Dedifferentiated amniotic fluid mesenchymal stem cell (primary cell): ENCODE measurements around the gene TMEM239.
"Not testable (repeated sequence)": the region's sequence is repeated elsewhere in the genome, so short reads cannot be mapped to it uniquely, and the experiment has no call there.

Experiments
- DNase-seq: peaks from one replicate; pipeline ENCODE4 v3.0.0-alpha.2; 2016; ENCODE audit errors: extremely low spot score

Gene TMEM239

DNA sequence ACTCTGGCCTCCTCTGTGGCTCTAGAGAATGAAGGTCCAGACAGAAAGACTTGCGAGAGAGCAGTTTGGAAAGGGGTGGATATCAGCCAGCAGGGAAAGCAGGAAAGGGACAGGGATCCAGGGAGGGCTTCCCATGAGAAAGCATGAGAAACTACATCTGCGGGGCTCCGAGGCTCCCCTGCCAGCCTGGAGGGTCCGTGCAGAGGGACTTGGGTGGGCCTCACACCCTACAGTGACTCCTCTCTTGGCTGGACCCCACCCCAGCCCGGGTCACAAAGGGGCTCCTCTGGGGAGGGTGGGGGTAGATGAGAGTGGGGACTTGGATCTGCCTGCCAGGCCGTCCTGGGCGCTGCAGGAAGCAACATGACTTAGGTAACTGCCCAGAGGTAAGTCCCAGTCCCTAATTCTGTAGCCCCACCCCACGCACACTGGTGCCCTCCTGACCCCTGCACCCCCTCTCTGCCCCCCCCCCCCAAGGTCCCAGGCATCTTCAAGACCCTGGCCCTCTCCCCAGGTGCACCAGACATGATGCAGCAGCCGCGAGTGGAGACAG lies at the start of gene TMEM239:
Gene TMEM239 (plus strand): TSS at position 335 of the 553 bp plus-strand sequence. CDS start 191 bp downstream, at position 526.
- no peak for DNase-seq

DNA sequence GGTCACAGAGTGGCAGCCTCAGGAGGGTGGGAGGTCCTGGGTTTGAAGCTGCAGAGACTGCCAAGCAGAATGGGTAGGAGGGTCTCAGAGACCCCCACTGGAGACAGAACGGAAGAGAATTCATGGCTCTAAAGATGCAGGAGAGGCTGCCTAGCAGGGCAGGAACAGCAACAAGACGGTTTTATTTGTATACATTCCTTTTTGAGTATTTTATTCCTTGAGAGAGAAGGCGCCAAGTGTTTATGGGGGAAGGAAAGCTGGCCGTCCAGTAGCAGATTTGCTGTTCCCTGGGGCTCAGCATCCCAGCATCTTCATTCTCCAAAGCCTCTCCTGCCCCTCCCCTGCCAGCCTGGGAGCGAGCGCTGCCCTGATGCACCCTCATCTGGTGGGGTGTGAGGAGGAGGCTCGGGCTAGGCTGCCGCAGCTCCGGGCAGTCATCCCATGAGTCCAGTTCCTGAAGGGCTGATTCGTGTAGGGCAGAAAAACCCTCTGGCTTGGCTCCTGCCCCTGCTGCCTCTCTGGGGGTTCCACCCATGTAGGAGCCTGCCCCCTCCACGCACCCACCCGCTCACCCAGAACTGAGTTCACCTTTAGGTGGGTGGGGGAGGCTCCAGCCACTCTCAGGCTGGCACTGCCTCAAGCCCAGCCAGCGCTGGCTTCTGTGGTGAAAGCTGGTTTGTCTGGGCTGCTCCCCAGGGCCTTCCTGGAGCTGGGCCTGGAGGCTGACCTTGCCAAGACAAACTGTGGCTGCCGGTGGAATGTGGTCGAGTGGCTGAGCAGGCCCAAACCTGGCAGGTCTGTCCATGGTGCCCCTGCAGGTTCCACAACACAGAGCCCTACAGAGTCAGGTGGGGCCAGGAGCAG lies 48.2 kb upstream of the TMEM239 start:
- DNase-seq: peak; percentile 30

DNA sequence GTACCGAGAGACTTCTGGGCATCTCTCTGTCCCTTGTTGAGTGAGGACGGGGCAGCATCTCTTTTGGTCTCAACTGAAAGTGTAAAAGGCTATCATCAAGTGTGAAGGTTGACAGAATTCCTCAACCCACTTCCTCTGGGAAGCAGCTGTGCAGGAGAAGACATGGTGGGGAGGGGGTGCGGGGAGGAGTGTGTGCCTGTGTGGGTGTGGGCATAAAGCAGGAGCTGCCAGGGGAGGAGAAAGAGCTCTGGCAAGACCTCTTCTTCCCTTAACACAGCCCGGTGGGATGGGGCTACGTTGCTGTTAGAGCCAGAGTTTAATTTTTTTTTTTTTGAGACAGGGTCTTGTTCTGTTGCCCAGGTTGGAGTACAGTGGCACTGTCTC lies 47.5 kb upstream of the TMEM239 start:
- no peak for DNase-seq

DNA sequence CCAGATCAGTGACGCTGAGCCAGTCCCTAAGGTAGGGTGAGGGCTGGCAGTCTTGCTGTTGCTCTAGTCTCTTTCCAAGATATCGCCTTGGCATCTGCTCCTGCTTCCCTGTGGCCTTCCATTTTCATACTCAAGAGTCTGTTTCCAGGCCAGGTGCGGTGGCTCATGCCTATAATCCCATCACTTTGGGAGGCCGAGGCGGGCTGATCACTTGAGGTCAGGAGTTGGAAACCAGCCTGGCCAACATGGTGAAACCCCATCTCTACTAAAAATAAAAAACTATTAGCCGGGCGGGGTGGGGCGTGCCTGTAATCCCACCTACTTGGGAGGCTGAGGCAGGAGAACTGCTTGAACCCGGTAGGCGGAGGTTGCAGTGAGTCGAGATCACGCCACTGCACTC lies 46.1 kb upstream of the TMEM239 start:
- not testable (repeated sequence) for DNase-seq

DNA sequence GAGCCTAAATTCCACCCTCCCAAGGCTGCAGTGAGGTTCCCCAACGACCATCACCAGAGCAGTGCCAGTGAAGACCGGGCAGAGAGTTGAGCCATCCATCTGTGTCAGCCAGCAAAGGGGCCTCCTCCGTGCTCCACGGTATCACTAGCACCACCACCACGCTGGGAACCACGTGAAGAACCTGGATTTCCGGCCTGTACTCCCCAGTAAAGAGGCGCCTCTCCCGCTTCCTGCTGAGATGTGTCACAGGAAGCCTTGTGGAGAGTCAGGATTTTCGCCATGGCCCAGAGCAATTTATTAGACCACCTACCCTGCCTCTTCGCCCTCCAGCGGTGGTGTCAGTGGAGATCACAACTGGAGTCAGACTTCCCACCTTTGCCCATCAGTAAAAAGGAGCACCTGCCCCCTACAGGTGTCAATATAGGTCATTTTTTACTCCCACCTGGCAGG lies 44.5 kb upstream of the TMEM239 start:
- no peak for DNase-seq

DNA sequence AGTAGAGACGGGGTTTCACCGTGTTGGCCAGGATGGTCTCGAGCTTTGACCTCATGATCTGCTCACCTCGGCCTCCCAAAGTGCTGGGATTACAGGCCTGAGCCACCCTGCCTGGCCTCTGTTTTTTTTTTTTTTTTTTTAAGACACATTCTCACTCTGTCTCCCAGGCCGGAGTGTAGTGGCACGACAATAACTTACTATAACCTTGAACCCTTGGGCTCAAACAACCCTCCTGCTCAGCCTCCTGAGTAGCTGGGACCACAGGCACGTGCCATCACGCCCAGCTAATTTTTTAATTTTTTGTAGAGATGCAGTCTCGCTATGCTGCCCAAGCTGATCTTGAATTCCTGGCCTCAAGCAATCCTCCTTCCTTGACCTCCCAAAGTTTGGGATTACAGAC lies 42.4 kb upstream of the TMEM239 start:
- DNase-seq: no peak

DNA sequence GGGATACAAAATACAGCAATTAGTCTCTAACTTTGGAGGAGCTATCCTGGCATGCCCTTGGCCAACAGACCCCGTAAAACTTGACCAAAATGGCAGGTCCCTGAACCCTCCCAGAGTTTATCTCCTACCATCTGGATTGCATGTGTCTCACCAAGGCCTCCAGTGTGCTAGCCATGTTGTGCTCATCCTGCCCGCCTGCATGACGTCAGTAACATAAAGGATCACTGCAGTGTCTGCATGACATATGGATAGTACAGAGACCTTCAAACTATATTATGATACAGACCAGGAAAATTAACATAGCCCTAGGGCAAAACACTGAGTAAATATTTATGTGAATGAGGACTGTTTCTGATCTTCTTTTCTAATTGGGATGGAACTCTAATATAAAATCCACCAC lies 41.0 kb upstream of the TMEM239 start:
- DNase-seq: no peak

DNA sequence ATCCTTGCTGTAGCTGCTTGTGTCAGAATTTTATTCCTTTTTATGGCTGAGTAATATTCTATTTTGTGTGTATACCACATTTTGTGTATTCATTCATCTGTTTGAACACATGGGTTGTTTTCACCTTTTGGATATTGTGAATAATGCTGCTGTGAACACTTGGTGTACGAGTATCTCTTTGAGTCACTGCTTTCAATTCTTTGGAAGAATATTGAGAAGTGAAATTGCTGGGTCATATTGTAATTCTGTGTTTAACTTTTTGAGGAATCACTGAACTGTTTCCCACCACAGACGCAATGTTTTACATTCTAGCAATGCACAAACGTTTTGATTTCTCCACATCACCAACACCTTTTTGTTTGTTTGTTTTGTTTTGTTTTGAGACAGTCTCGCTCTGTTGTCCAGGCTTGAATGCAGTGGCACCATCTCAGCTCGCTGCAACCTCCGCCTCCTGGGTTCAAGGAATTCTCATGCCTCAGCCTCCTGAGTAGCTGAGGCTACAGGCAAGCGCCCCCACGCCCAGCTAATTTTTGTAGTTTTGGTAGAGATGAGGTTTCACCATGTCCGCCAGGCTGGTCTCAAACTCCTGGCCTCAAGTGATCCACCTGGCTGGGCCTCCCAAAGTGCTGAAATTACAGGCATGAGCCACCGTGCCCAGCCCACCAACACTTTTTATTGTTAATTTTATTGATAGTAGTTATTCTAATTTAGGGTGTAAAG lies 37.4 kb upstream of the TMEM239 start:
- no peak for DNase-seq

DNA sequence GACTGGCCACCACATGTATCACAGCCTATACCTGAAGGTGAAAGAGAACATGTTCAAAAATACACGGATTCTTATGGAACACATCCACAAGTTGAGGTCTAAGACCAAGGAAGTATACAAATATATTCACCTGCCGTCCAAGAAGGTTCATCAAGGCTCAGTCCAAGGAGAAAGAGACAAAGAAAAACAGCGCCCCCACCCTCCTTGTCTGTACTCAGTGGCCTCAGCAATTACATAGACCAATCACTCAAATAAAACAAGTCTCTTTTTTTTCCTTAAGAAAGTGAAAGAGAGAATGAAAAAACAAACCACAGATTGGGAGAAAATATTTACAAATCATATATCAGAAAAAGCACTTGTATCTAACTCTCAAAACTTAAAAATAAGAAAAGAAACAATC lies 35.2 kb upstream of the TMEM239 start:
- no peak for DNase-seq

DNA sequence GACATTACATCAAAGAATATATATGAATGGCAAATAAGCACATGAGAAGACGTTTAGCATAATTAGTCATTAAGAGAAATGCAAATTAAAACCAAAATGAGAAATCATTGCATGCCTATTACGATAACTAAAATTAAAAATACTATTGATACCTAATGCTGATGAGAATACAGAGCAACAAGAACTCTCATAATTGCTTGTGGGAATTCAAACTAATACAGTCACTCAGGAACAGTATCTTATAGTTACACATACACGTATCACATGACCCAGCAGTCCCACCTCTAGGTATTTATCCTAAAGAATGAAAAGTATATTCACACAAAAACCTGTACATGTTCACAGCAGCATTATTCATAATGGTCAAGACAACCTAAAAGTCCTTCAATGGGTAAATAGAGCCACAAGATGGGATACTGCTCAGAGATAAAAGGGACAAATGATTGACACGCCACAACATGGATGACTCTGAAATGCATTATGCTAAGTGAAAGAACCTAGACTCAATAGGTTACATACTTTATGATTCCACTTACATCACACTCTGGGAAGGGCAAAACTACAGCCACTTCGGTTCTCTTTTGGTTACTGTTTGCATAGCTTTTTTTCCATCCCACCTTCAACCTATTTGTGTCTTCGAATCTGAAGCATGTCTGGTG lies 32.1 kb upstream of the TMEM239 start:
- DNase-seq: no peak

DNA sequence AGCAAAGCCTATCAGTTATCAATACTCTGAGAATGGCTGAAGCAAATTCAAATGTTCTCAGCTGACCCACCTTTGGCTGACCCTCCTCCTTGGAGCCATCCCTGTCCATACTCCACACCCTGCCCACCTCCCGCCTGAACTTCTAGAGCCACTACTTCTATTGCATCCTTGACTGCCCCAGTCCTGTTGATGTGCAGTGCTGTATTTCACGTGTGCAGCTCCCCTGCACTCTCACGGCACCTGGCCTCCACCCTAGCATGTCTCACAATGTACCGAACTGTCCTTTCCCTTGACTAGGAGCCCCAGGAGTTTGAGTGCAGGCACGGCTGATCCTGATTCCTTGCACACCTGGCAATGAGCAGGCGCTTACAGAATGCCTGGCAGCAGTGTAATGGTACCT lies 22.7 kb upstream of the TMEM239 start:
- DNase-seq: no peak

DNA sequence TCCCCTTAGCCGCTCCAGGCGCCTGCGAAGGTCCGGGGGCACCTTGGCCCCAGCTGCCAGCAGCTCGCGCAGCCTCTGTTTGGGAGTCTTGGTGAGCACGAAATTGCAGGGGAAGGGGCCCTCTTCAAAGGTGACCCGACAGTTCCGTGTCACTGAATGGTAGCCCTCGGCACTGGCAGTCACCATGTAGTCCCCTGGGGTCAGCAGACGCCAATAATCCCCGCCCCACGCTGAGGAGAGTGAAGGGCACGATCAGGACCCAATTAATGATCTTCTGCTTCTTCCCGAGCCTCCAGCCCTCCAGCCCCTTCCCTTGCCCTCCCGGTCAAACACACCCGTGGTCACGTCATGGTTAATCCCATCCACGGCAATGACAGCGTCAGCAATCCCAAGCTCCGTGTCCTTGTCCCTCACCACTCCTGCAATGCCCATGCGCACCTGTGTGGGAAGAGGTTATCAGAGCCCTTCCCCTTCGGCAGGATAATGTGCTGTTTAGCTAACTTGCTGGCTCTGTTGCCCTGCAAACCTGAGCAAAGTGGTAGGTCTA lies 21.9 kb upstream of the TMEM239 start:
- no peak for DNase-seq

DNA sequence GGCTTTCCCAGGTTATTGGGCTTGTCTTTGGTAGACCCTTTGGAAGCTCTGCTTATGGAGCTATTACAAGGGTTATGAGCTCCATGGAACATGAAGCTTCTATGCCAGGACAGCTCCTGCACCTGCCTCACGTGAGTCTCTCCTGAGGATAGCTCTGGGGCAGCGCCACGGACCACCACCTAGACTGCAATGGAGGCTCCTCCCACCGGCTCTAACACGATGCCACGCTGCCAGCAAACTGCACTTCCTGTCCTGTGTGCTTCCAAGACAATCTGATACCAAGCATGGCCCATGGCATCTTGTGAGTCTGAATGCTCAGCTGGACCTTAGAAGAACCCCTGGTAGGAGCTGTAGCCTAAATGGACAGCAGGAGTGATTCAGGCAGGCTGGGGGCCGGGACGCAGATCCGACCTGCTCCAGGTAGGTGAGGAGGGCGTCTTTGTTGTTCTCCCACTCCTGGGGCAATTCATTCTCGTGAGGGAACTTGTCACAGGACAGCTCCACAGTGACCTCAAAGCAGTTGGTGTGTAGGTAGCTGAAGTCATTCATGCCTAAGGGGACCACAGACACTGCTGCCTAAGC lies 21.2 kb upstream of the TMEM239 start:
- no peak for DNase-seq

DNA sequence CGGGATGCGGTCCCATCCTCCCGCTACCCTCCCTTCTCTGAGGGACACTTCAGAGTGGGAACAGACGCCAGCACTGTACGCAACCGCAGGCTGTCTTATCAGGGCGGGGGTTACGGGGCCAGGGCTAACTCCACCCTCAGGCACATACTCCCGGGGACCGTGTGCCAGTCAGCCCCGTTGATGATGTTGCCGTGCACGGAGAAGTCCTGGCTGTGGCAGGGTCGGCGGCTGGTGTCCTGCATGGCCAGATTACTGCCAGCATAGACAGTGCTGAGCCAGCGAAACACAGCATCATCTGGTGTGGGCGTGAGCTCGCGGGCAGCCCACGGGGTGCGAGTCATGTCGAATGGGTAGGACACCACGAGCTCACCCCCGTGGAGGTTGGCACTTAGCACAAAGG lies 20.7 kb upstream of the TMEM239 start:
- DNase-seq: no peak

DNA sequence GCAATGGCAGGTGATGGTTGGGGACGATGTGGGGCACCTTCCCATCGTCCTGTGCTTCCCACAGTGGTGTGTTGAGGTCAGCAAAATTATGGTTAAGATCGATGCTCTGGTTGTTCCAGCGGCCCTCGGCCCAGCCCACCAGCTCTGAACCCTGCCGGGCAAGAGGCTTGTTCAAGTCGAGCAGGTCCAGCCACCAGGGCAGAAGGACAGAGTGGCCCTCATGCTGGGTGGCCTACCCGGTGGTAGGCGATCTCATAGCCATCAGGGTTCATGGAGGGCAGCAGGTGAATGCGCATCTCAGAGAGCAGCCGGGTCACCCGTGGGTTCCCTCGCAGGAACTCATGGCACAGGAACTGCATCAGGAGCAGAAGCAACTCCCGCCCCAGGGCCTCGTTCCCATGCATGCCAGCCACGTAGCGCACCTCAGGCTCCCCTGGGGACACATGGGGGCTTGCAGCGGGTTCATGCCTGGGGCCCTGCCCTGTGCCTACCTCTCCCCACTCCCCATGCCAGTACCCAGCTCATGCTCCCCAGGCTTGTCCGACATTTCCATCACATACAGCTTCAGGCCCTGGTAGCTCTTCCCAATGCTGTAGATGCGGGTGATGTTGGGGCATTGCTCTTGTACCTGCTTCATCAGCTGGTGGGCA lies 20.0 kb upstream of the TMEM239 start:
- DNase-seq: no peak

DNA sequence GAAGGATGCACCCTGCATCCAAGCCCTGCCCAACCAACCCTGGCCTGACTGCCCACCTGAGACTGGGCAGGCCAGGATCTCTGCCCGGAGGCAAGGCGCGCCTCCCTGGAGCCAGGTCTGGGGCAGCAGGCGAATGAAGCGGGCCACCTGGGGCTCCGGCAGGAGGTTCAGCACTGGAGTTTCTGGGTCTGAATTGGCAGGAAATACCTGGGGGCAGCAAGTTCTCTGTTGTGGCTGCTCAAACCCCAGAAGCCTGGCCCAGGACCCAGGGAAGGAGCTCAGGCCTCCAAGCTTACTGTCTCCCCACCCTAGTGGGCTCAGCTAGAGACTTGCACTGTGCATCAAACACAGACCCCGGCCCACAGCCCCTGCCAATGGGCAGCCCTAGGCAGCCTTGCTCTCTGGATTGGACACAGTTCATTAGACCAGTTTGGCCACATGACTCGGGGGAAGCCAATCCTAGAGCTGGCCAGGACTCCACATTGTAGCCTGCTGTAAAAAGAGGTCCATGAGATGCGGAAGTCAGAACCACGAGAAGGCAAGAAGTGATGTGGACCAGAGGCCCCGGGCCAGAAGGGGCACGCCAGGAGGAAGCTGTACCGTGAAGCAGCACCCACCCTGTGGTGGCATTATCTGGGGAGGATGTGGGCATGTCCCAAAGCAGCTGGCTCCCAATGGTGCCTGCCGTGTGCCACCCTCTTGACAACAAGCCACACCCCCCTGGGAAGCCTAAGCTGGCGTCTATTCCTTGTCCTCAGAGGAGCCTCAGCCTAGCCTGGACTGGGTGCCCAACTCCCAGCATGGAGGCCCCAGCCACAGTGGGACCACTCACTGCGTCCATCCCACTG lies 18.8 kb upstream of the TMEM239 start:
- DNase-seq: no peak

DNA sequence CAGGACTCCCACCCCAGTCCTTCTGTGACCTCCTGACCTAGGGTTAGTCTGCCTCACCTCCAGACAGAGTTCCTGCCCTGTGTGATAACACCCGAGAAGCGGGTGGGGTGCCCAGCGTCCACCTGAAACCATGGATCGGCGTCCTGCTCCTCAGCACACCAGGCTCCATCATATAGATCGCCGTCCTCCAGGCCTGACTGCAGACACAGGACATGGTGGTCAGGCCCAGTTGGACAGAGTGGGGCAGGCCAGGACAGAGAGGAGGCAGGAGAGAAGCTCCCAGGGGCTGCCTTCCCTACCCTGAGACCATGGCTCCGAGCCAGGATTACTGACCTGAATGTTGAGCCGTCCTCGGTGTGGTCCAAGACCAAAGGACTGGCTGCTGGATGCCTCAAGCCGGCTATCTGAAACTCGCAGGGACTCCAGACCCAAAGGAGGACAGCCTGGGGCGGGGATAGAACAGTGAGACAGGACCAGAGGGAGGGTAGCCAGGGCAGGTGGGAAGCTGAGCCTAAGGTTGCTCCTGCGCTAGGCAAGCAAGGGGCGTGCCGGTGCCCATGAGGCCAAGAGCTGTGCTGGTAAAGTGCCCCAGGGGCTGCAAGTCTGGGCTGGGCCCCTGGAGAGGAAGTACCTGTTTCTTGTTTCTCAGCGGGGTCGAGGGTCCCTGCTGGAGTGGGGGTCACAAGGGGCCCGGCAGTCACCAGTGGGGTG lies 17.9 kb upstream of the TMEM239 start:
- no peak for DNase-seq

DNA sequence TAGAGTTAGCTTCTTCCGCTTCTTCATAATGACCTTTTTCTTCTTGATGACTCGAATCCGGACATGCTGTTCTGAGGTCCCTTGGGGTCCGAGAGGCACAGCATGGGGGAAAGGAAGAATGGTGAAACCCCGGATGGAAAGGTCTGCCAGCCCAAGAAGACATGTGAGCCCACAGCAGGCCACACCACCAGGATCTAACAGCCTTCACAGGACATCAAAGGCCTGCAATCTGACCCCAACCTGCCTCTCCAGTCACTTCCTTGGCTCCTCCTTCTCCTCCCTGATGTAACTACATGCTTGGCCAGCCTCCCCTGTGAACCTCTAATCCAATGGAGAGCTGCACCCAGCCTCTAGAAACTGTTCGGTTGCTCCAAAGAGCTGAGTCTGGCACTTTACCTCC lies 17.4 kb upstream of the TMEM239 start:
- no peak for DNase-seq

DNA sequence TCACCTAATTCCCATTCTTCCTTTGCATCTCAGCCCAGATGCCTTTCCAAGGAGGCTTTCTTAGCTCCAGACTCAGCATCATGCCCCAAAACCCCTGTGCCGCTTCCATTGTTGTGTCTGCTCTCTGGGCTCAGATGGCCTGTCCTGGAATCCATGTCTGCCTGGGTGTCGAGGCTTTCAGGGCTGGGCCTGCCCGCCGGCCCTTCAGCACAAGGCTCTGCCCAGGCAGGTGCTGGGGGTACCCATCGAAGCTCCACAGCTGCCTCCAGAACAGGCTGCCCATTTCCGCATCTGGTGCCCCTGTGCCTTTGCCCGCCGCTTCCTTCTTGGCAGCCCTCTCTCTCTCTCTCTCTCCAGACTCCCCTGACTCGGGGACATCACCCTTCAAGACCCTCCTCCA lies 16.9 kb upstream of the TMEM239 start:
- DNase-seq: no peak
